ENCODE measurements around the gene RPL23.

The RPL23 gene

GRCh38 chr17:38874505-38875400 lies 21.2 kb upstream of the RPL23 start:
- no peak overlapping the region for H3K9ac ChIP-seq
- H3K4me1 ChIP-seq, result peaks cover 20% of the 10 kb centered on the region
- no peak overlapping the region for H3K4me3 ChIP-seq (ENCODE audit: low read depth, low read length)
- H3K36me3 ChIP-seq (ENCODE audit: control insufficient read depth, insufficient read depth, low read length), result no peaks in the 10 kb centered on the region
- H2AFZ ChIP-seq, result no peak overlapping the region
- no peaks in the 10 kb centered on the region for H3K9me3 ChIP-seq (ENCODE audit: control insufficient read depth, low read length)
- peak overlapping the region; percentile 22 for H3K4me2 ChIP-seq (ENCODE audit: low read length)
- H3K79me2 ChIP-seq, result peaks cover 16% of the 10 kb centered on the region
- no peak overlapping the region for H3K27ac ChIP-seq
- no peaks in the 10 kb centered on the region for H3K27me3 ChIP-seq (ENCODE audit: control insufficient read depth, insufficient read depth, low read length)
- no peak for TF ChIP-seq CTCF (IDR thresholded peaks at IDR 0.05)

DNA sequence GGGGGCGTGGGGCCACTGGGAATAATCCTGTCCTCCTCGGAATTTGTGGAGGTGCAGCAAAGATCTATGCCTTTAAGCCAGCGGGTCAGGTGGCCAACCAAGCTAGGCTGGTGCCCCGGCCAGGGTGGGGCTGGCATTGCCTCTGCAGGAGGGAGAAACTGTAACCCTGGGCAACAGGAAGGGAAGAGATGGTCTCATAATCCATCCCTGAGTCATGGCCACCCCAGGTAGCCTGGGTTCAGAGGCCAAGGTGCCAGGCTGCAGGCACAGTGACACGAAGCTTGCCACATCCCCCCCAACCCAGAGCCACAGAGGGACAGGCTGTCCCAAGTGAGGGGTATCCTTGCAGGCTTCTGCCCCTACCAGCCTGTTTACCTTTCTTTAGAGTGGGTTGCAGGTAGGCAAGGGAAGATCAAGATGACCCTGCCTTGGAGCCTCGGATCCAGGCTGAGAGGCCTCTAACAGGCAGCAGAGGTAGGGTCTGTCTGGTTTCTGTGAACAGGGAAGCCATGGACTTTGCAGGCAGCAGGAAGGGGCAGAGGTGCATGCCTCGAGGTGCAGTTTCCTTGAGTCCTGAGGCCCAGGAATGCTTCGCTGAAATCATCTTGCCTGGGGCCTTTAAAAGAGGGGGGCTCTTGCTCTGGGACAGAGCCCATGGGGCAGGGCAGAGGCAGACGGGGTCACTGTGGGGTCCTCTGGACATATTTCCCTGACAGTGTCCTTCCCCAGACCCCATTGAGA lies 20.3 kb upstream of the RPL23 start:
- no peak overlapping the region for H2AFZ ChIP-seq
- H3K4me1 ChIP-seq, result peaks cover 17% of the 10 kb centered on the region
- no peaks in the 10 kb centered on the region for H3K27me3 ChIP-seq (ENCODE audit: control insufficient read depth, insufficient read depth, low read length)
- no peak overlapping the region for H3K4me2 ChIP-seq (ENCODE audit: low read length)
- H3K9me3 ChIP-seq (ENCODE audit: control insufficient read depth, low read length), result no peaks in the 10 kb centered on the region
- no peak overlapping the region for H3K9ac ChIP-seq
- peaks cover 16% of the 10 kb centered on the region for H3K79me2 ChIP-seq
- no peak overlapping the region for H3K4me3 ChIP-seq (ENCODE audit: low read depth, low read length)
- no peaks in the 10 kb centered on the region for H3K36me3 ChIP-seq (ENCODE audit: control insufficient read depth, insufficient read depth, low read length)
- TF ChIP-seq CTCF (IDR thresholded peaks at IDR 0.05), result no peak
- H3K27ac ChIP-seq, result no peak overlapping the region

DNA sequence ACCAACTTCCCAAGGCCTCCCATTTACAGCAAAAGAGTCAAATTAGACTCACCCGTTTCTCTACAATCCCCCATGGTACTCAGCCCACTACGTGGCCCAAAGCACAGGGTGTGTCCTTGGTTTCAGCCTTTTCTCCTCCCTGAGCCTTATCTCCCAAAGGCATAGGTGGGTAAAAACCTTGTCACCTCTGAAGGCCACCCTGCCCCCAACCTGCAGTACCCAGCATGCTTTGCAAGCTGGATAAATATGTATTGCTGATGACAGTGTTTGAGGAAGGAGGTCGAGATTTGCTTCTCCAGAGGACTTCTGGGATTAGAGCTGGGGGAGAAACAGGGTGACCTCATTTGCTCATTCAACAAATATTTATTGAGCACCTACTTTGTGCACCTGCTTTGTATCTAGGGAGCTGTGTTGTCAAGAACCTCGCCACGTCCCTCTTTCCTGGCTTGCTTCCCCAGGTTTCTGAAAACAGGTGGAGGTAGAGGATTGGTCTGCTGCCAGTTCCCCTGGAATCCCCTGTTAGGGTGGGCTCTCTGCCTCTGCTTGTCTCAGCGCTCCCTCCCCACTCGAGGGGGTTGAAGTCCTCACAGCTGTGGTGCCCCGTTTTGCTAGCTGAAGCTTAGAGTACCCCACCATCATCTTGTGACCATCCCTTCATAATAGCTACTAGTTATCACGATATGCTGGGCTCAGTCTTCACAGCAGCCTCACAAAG lies 19.3 kb upstream of the RPL23 start:
- no peak for TF ChIP-seq CTCF (IDR thresholded peaks at IDR 0.05)
- no peak overlapping the region for H2AFZ ChIP-seq
- no peak overlapping the region for H3K9ac ChIP-seq
- peak overlapping the region; percentile 9 for H3K4me3 ChIP-seq (ENCODE audit: low read depth, low read length)
- H3K4me1 ChIP-seq, result peaks cover 17% of the 10 kb centered on the region
- no peaks in the 10 kb centered on the region for H3K36me3 ChIP-seq (ENCODE audit: control insufficient read depth, insufficient read depth, low read length)
- no peak overlapping the region for H3K4me2 ChIP-seq (ENCODE audit: low read length)
- no peaks in the 10 kb centered on the region for H3K9me3 ChIP-seq (ENCODE audit: control insufficient read depth, low read length)
- peaks cover 16% of the 10 kb centered on the region for H3K79me2 ChIP-seq
- peak overlapping the region; percentile 8 for H3K27ac ChIP-seq
- H3K27me3 ChIP-seq (ENCODE audit: control insufficient read depth, insufficient read depth, low read length), result no peaks in the 10 kb centered on the region

- Histone ChIP-seq H3K79me2 (peaks cover 16% of the 10 kb centered on the region), H3K27me3 (ENCODE audit: control insufficient read depth, insufficient read depth, low read length) (no peaks in the 10 kb centered on the region), H3K4me1 (peaks cover 17% of the 10 kb centered on the region), H3K27ac (peak overlapping the region; percentile 56), H3K36me3 (ENCODE audit: control insufficient read depth, insufficient read depth, low read length) (no peaks in the 10 kb centered on the region), H3K9ac (no peak overlapping the region), H2AFZ (no peak overlapping the region), H3K4me3 (ENCODE audit: low read depth, low read length) (no peak overlapping the region), H3K4me2 (ENCODE audit: low read length) (peak overlapping the region; percentile 86), H3K9me3 (ENCODE audit: control insufficient read depth, low read length) (no peaks in the 10 kb centered on the region)
- TF ChIP-seq CTCF (IDR thresholded peaks at IDR 0.05), result no peak
Measured at GRCh38 chr17:38872027-38872511, 18.5 kb upstream of the RPL23 start.
